Ovary (tissue), 3 donors: ENCODE results near the gene GRAMD1B.

Source experiments
- CTCF ChIP-seq, 3 donors: fragments of 450-650 bp in 2 of 3; fragments of 200-600 bp in 1 of 3; IDR thresholded peaks; one replicate each; pipeline versions ENCODE4 v1.5.1 to v1.8.0; 2016 to 2022; ENCODE audit warnings: antibody characterized with exemption in 3 of 3, mild to moderate bottlenecking in 1 of 3
- EP300 ChIP-seq: sonication (generic); formaldehyde crosslinking; IDR thresholded peaks from one replicate; pipeline ENCODE4 v1.6.1; 2017; ENCODE audit warnings: antibody characterized with exemption
- donor health status: DM: no; HTN: no; CAD: no.

GRCh38 chr11:123517559-123518364 lies 87.7 kb downstream of the GRAMD1B start:
- TF ChIP-seq CTCF (IDR thresholded peaks at IDR 0.05) (no peak), EP300 (no peak)
